Fibroblast of the aortic adventitia (primary cell): ENCODE measurements around the gene ITM2C. TPM values are rescaled to one million over a fixed set of nuclear protein-coding genes. Genes with fewer than 3 reads are reported as not detected.

Experiments used
- DNase-seq: peaks from one replicate; pipeline ENCODE4 v3.0.0-alpha.2; 2010; ENCODE audit warnings: low read depth
- H3K4me3 ChIP-seq: 2 replicates; pipeline ENCODE4 v1.5.1; 2011; ENCODE audit warnings: low read depth, mild to moderate bottlenecking, control low read depth, low read length, moderate library complexity
- CTCF ChIP-seq: IDR thresholded peaks from 2 replicates; pipeline ENCODE4 v1.5.1; 2011; ENCODE audit warnings: mild to moderate bottlenecking, low read length, control low read depth, inconsistent platforms; ENCODE audit not compliant: insufficient read depth
- total RNA-seq: library from RNA; depleted of rRNA; stranded (reverse); fragments of >200 nt; gene quantifications from 2 replicates; pipeline ENCODE4 v1.2.3, GENCODE V29; 2012; ENCODE audit warnings: low replicate concordance

ITM2C gene
- total RNA-seq, 1 donor: 26.5 TPM

GRCh38 chr2:230919681-230920080 is 54.9 kb downstream of the ITM2C start:
- H3K4me3 ChIP-seq: no peak overlapping the region
- no peak for TF ChIP-seq CTCF
- no peak for DNase-seq

GRCh38 chr2:230920167-230920566 is 55.4 kb downstream of the ITM2C start:
- H3K4me3 ChIP-seq: no peak overlapping the region
- no peak for TF ChIP-seq CTCF
- no peak for DNase-seq

- TF ChIP-seq CTCF: no peak
- DNase-seq: no peak
- H3K4me3 ChIP-seq: no peak overlapping the region
Measured at GRCh38 chr2:230921806-230922595, 57.3 kb downstream of the ITM2C start.

DNA sequence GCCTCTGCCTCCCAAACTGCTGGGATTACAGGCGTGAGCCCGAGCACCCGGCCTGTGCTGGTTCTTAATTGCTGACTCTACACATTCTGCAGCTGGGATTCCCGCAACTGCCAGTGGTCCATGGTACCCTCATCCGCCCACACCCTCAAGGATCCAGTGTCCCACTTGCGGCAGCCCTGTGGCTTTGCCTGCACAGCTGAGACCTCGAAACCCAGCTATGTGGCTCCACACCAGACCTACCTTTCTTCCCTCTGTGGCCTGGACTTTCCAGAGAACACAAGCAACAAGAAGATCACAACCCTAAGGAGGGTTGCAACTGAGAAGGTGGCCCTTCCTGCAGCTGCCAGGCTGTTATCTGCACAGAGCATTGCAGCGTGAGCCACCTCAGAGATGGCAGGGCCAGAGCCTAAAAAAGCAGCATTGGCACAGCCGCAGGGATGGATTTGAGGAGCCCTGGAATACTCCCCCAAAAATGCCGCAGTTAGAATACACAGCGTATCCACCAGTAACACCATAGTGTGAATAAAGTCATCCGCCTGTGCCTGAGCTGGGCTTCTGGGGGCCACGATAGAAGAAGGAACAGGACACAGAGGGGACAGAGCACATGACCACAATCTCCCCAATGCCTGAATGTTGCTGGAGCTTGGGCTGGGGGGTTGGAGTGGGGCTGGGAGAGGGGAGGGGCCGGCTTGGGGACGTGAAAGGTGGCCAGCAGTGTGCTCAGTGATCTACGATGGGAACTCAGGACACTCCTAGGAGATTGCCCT is 58.4 kb downstream of the ITM2C start:
- DNase-seq: no peak
- no peak overlapping the region for H3K4me3 ChIP-seq
- TF ChIP-seq CTCF: no peak

GRCh38 chr2:230924092-230924469 is 59.3 kb downstream of the ITM2C start:
- no peak overlapping the region for H3K4me3 ChIP-seq
- no peak for DNase-seq
- no peak for TF ChIP-seq CTCF

- TF ChIP-seq CTCF: no peak
- DNase-seq: no peak
- no peak within 1 kb of the TSS for H3K4me3 ChIP-seq
Measured at GRCh38 chr2:230924470-230925341, 60.0 kb downstream of the ITM2C start, which contains the start of gene GPR55. GPR55 (minus strand) TSS chr2:230925242; CDS start chr2:230910962, 14,280 bp downstream.
